K562 (cell line): ENCODE results near the gene LPXN. TPM values are rescaled to one million over a fixed set of nuclear protein-coding genes. Genes with fewer than 3 reads are reported as not detected.
A peak's percentile ranks its signal among the peaks of the same experiment; 100 is the strongest.

Source experiments
- ETV5 ChIP-seq: sonication (generic); formaldehyde crosslinking; IDR thresholded peaks from 2 replicates; pipeline ENCODE4 v1.4.0; 2020; ENCODE audit warnings: low read depth, mild to moderate bottlenecking, missing genetic modification reagents
- GMEB1 ChIP-seq: fragments of 250-450 bp; sonication (Bioruptor Pico); IDR thresholded peaks from 2 replicates; pipeline ENCODE4 v1.4.0; 2020; ENCODE audit warnings: mild to moderate bottlenecking
- KAT8 ChIP-seq: fragments of 450-650 bp; IDR thresholded peaks from 2 replicates; pipeline ENCODE4 v1.6.1; 2016; ENCODE audit warnings: low read depth, mild to moderate bottlenecking
- MEIS2 ChIP-seq: fragments of 450-650 bp; IDR thresholded peaks from 2 replicates; pipeline ENCODE4 v1.6.1; 2014; ENCODE audit warnings: mild to moderate bottlenecking; ENCODE audit not compliant: partially characterized antibody
- MTA1 ChIP-seq: fragments of 450-650 bp; IDR thresholded peaks from 2 replicates; pipeline ENCODE4 v1.6.1; 2017; ENCODE audit warnings: borderline replicate concordance
- PTBP1 ChIP-seq: fragments of 200-400 bp; formaldehyde crosslinking; IDR thresholded peaks from 2 replicates; pipeline ENCODE4 v1.6.1; 2017; ENCODE audit warnings: low read depth, low read length
- RFX5 ChIP-seq: IDR thresholded peaks from 2 replicates; pipeline ENCODE4 v1.6.1; 2011; ENCODE audit warnings: low read depth, mild to moderate bottlenecking, improper control_type of control experiment, low read length
- USF2 ChIP-seq: sonication (generic); formaldehyde crosslinking; IDR thresholded peaks from 2 replicates; pipeline ENCODE4 v1.5.0; 2020; ENCODE audit warnings: missing genetic modification reagents
- ZMIZ1 ChIP-seq, 2 experiments: fragments of 150-350 bp in 1 of 2; IDR thresholded peaks; 2 replicates each; pipeline ENCODE4 v1.6.1; 2012 to 2016; ENCODE audit warnings: low read depth in 2 of 2, low read length in 2 of 2, mild to moderate bottlenecking in 1 of 2, moderate library complexity in 1 of 2
- ZZZ3 ChIP-seq: fragments of 450-650 bp; IDR thresholded peaks from 2 replicates; pipeline ENCODE4 v1.6.1; 2016; ENCODE audit warnings: antibody characterized with exemption, mild to moderate bottlenecking, moderate library complexity
- polyA plus RNA-seq, 8 experiments: library from polyadenylated mRNA; depleted of rRNA in 4 of 8; stranded (reverse) in 5 of 8; unstranded in 3 of 8; fragments of >200 nt; fragmentation: Nextera tagmentation in 2 of 8; fragmentation: Illumina TruSeq in 1 of 8; extraction: Ambion mirVana in 2 of 8; extraction: Trizol in 1 of 8; gene quantifications; 2 replicates each; pipeline versions ENCODE4 v1.2.1 to v1.2.3, GENCODE V29; 2011 to 2014; ENCODE audit warnings: inconsistent platforms in 1 of 8, missing spikeins in 1 of 8
- total RNA-seq, 7 experiments: library from RNA; depleted of rRNA in 6 of 7; stranded (reverse); fragments of >200 nt in 6 of 7; fragmentation: Illumina TruSeq in 2 of 7; extraction: Trizol in 2 of 7; gene quantifications; 2 replicates each; pipeline versions ENCODE4 v1.2.1 to v1.2.3, GENCODE V29; 2011 to 2021; ENCODE audit warnings: low replicate concordance in 1 of 7
- TF ChIP-seq, protein P1 (sequence below): sonication (generic); formaldehyde crosslinking; IDR thresholded peaks from 2 replicates; pipeline ENCODE4 v1.8.0; 2022; ENCODE audit warnings: mild to moderate bottlenecking, missing genetic modification reagents, borderline replicate concordance
- TF ChIP-seq, protein P2 (sequence below): IDR thresholded peaks from 3 replicates; pipeline ENCODE4 v1.6.1; 2011; ENCODE audit warnings: borderline replicate concordance, mild to moderate bottlenecking, moderate library complexity; ENCODE audit not compliant: insufficient read length; ENCODE audit errors: extremely low read depth

Gene LPXN
- total and polyA plus RNA-seq, 9 of the 15 experiments (the other 6 are each of a cell fraction or from before 2014, with no cell fraction given), result 0.73 to 3.1 (median 2.0) TPM

- TF ChIP-seq, protein P1, sequence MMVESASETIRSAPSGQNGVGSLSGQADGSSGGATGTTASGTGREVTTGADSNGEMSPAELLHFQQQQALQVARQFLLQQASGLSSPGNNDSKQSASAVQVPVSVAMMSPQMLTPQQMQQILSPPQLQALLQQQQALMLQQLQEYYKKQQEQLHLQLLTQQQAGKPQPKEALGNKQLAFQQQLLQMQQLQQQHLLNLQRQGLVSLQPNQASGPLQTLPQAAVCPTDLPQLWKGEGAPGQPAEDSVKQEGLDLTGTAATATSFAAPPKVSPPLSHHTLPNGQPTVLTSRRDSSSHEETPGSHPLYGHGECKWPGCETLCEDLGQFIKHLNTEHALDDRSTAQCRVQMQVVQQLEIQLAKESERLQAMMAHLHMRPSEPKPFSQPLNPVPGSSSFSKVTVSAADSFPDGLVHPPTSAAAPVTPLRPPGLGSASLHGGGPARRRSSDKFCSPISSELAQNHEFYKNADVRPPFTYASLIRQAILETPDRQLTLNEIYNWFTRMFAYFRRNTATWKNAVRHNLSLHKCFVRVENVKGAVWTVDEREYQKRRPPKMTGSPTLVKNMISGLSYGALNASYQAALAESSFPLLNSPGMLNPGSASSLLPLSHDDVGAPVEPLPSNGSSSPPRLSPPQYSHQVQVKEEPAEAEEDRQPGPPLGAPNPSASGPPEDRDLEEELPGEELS (CRISPR knock-in tag), result peak; percentile 8; the same call in 1 of the 2 replicates
- TF ChIP-seq KAT8 (no peak), MTA1 (peak; percentile 78), RFX5 (no peak), PTBP1 (0 out of 2 replicates have a peak, but pooled peaks have one; percentile 74), ETV5 (CRISPR knock-in tag) (peak; percentile 95), MEIS2 (peak; percentile 56), USF2 (peak; percentile 98), ZZZ3 (peak; percentile 90), ZMIZ1 (IDR thresholded peaks at IDR 0.05; ENCODE audit: low read depth in 2 of 2, low read length in 2 of 2) (no peak; a peak in 1 of 4 replicates), GMEB1 (CRISPR knock-in tag) (peak; percentile 87)
- TF ChIP-seq, protein P2, sequence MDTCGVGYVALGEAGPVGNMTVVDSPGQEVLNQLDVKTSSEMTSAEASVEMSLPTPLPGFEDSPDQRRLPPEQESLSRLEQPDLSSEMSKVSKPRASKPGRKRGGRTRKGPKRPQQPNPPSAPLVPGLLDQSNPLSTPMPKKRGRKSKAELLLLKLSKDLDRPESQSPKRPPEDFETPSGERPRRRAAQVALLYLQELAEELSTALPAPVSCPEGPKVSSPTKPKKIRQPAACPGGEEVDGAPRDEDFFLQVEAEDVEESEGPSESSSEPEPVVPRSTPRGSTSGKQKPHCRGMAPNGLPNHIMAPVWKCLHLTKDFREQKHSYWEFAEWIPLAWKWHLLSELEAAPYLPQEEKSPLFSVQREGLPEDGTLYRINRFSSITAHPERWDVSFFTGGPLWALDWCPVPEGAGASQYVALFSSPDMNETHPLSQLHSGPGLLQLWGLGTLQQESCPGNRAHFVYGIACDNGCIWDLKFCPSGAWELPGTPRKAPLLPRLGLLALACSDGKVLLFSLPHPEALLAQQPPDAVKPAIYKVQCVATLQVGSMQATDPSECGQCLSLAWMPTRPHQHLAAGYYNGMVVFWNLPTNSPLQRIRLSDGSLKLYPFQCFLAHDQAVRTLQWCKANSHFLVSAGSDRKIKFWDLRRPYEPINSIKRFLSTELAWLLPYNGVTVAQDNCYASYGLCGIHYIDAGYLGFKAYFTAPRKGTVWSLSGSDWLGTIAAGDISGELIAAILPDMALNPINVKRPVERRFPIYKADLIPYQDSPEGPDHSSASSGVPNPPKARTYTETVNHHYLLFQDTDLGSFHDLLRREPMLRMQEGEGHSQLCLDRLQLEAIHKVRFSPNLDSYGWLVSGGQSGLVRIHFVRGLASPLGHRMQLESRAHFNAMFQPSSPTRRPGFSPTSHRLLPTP, result no peak
Observed at GRCh38 chr11:58579192-58580129, 3.8 kb upstream of the LPXN start (continued).
